GM12878 (cell line): ENCODE data around the gene SLC41A1. TPM values are rescaled to one million over a fixed set of nuclear protein-coding genes. Genes with fewer than 3 reads are reported as not detected.

ENCODE experiments used
- ATAC-seq: fragments of 200-7000 bp; cut with Tn5 transposase; 3 replicates; pipeline ENCODE4 v1.9.1; 2020; ENCODE audit warnings: mild to moderate bottlenecking, moderate library complexity
- BruUV-seq: library from RNA; stranded (reverse); fragments of 400-500 nt; replicated peaks from 2 replicates; lab custom pipeline; 2021; lab: Mats Ljungman, UMichigan
- CTCF ChIA-PET: fragments of 300-600 bp; sonication (Branson Sonifier 250); formaldehyde crosslinking; extraction: SDS; loops from one replicate; lab custom pipeline; 2021; ENCODE audit warnings: inconsistent platforms; lab: Yijun Ruan, JAX
- POLR2A ChIA-PET: fragments of 350-600 bp; formaldehyde crosslinking; extraction: SDS; loops from one replicate; lab custom pipeline; 2021; ENCODE audit warnings: inconsistent platforms; lab: Charles Lee
- RAD21 ChIA-PET: fragments of 300-600 bp; sonication (Branson Sonifier 250); formaldehyde crosslinking; loops from one replicate; lab custom pipeline; 2023; ENCODE audit warnings: antibody characterized with exemption; ENCODE audit not compliant: unreplicated experiment; lab: Charles Lee
- SMC1A ChIA-PET: fragments of 300-600 bp; sonication (Branson Sonifier 250); formaldehyde crosslinking; loops from one replicate; lab custom pipeline; 2023; ENCODE audit not compliant: unreplicated experiment, uncharacterized antibody; lab: Charles Lee
- DNase-seq: peaks from one replicate; pipeline ENCODE4 v3.0.0-alpha.2; 2011; ENCODE audit warnings: low read depth, low spot score
- FAIRE-seq: peaks from 3 replicates; lab custom pipeline; 2011; peaks lifted over from hg19 to GRCh38; lab: Jason Lieb, UNC
- H2AFZ ChIP-seq: 2 replicates; pipeline ENCODE4 v1.6.0; 2011; ENCODE audit warnings: low read depth, low read length, control low read depth; ENCODE audit not compliant: control insufficient read depth
- H3K27ac ChIP-seq: 2 replicates; pipeline ENCODE4 v1.5.1; 2011; ENCODE audit warnings: control low read depth; ENCODE audit not compliant: control insufficient read depth, insufficient read depth
- H3K27me3 ChIP-seq, 2 experiments: replicated peaks in 1 of 2; 2 replicates each; pipeline versions ENCODE4 v1.6.0 to v1.6.1; 2011; ENCODE audit warnings: low read length in 1 of 2; ENCODE audit not compliant: control insufficient read depth in 2 of 2, insufficient read depth in 2 of 2
- H3K36me3 ChIP-seq, 2 experiments: 2 replicates each; pipeline ENCODE4 v1.5.1; 2011; ENCODE audit warnings: low read length in 1 of 2; ENCODE audit not compliant: control insufficient read depth in 2 of 2, insufficient read depth in 2 of 2
- H3K4me1 ChIP-seq: 2 replicates; pipeline ENCODE4 v1.6.1; 2011; ENCODE audit warnings: mild to moderate bottlenecking, low read length, moderate library complexity, mixed read lengths; ENCODE audit not compliant: control insufficient read depth, insufficient read depth
- H3K4me2 ChIP-seq: 2 replicates; pipeline ENCODE4 v1.6.0; 2011; ENCODE audit warnings: control low read depth; ENCODE audit not compliant: control insufficient read depth, insufficient read depth
- H3K4me3 ChIP-seq: fragments of 200-600 bp; sonication (generic); 2 replicates; pipeline ENCODE4 v1.5.1; 2016
- H3K79me2 ChIP-seq: 2 replicates; pipeline ENCODE4 v1.6.0; 2011; ENCODE audit warnings: low read length; ENCODE audit not compliant: control insufficient read depth, insufficient read depth
- H3K9ac ChIP-seq: 2 replicates; pipeline ENCODE4 v1.8.0; 2011; ENCODE audit warnings: low read length, control low read depth, mixed read lengths; ENCODE audit not compliant: control insufficient read depth, insufficient read depth
- H3K9me3 ChIP-seq: replicated peaks from 3 replicates; pipeline ENCODE4 v1.5.1; 2011; ENCODE audit warnings: mild to moderate bottlenecking, low read length; ENCODE audit not compliant: control insufficient read depth, insufficient read depth
- H4K20me1 ChIP-seq: 2 replicates; pipeline ENCODE4 v1.6.0; 2011; ENCODE audit not compliant: control insufficient read depth, insufficient read depth
- FOXM1 ChIP-seq: IDR thresholded peaks from 2 replicates; pipeline ENCODE4 v1.6.1; 2012; ENCODE audit warnings: low read depth, mild to moderate bottlenecking, inconsistent platforms, low read length, moderate library complexity
- HDAC2 ChIP-seq: fragments of 200-600 bp; sonication (generic); IDR thresholded peaks from 2 replicates; pipeline ENCODE4 v1.6.1; 2017
- KAT2A ChIP-seq: conservative IDR thresholded peaks from 2 replicates; pipeline ENCODE4 v1.6.1; 2011; ENCODE audit warnings: low read depth, low read length; ENCODE audit not compliant: control insufficient read depth
- NR2F1 ChIP-seq: fragments of 450-650 bp; conservative IDR thresholded peaks from 2 replicates; pipeline ENCODE4 v1.6.1; 2017; ENCODE audit warnings: mild to moderate bottlenecking
- SP1 ChIP-seq: IDR thresholded peaks from one replicate; pipeline ENCODE4 v1.6.1; 2011; ENCODE audit warnings: low read depth, low read length
- WGBS: methylation state at CpG from one replicate; pipeline ENCODE4 v1.1.6; 2016; ENCODE audit warnings: low lambda C conversion rate; ENCODE audit not compliant: insufficient replicate concordance, insufficient coverage; ENCODE audit errors: missing lambda C conversion rate; 5-methylcytosine and 5-hydroxymethylcytosine counted together
- in situ Hi-C: fragments of 300-500 bp; cut with MboI; formaldehyde crosslinking; loops from 9 replicates; pipeline ENCODE4 v1.14.3; 2018; ENCODE audit warnings: mixed read lengths
- intact Hi-C: fragments of 100-400 bp; cut with micrococcal nuclease; formaldehyde crosslinking; loops from one replicate; pipeline ENCODE4 v1.14.2; 2022; ENCODE audit not compliant: unreplicated experiment
- polyA plus RNA-seq, 11 experiments: library from polyadenylated mRNA; depleted of rRNA in 4 of 11; unstranded in 6 of 11; stranded (reverse) in 5 of 11; fragments of >200 nt; fragmentation: Nextera tagmentation in 4 of 11; fragmentation: Illumina TruSeq in 1 of 11; extraction: Ambion mirVana in 4 of 11; extraction: Trizol in 1 of 11; gene quantifications; 1 replicate in 1 of 11; 2 replicates in 10 of 11; pipeline versions ENCODE4 v1.2.1 to v1.2.3, GENCODE V29; 2011 to 2016; ENCODE audit warnings: inconsistent platforms in 2 of 11, missing spikeins in 2 of 11, low read depth in 1 of 11
- total RNA-seq, 4 experiments: library from RNA; depleted of rRNA in 3 of 4; stranded (reverse); fragments of >200 nt in 3 of 4; fragmentation: Illumina TruSeq in 1 of 4; extraction: Trizol in 1 of 4; gene quantifications; 2 replicates each; pipeline versions ENCODE4 v1.2.1 to v1.2.3, GENCODE V29; 2013 to 2021

The SLC41A1 gene
- total and polyA plus RNA-seq, 10 of the 15 experiments (the other 5 are each of a cell fraction or from before 2014, with no cell fraction given): 0.13 to 11.3 (median 0.42) TPM

- Histone ChIP-seq H3K4me3 (no peak overlapping the region), H2AFZ (no peak overlapping the region), H3K27me3 (no peaks in the 10 kb centered on the region), H3K9me3 (no peaks in the 10 kb centered on the region), H4K20me1 (no peaks in the 10 kb centered on the region), H3K79me2 (no peaks in the 10 kb centered on the region), H3K36me3 (no peaks in the 10 kb centered on the region), H3K4me1 (no peaks in the 10 kb centered on the region; the same call in 1 of the 2 replicates), H3K4me2 (no peak overlapping the region), H3K9ac (no peak overlapping the region), H3K27ac (no peak overlapping the region)
- ChIA-PET CTCF (interaction anchor here (0.8 to 1.9 kb wide), 13 partner anchors 11 to 209 kb away, joined by 3 to 11 read pairs (median 4); no protein-coding TSS in a partner anchor), SMC1A (interaction anchor here (1.1 to 1.9 kb wide), 8 partner anchors 12 to 173 kb away, joined by 3 to 6 read pairs (median 4); partner anchors contain the start of gene RAB29), RAD21 (interaction anchor here (0.9 to 1.7 kb wide), 3 partner anchors 31 to 173 kb away, joined by 3 to 7 read pairs (median 5); no protein-coding TSS in a partner anchor), POLR2A (interaction anchor here (0.5 to 1.2 kb wide), 2 partner anchors 30 to 39 kb away, joined by 3 to 6 read pairs; no protein-coding TSS in a partner anchor)
- BruUV-seq: no TSS peak
- TF ChIP-seq HDAC2: no peak
- no peak for TF ChIP-seq SP1
- in situ Hi-C loops (no loop called here), intact Hi-C loops (no loop called here)
- no peak for ATAC-seq
- no peak for FAIRE-seq
- 88% methylated on average over 2 of the region's 2 CpGs for WGBS
- DNase-seq: no peak
Measured at GRCh38 chr1:205804605-205805004, 8.4 kb downstream of the SLC41A1 start.

- 67% methylated on average over 4 of the region's 4 CpGs for WGBS
- FAIRE-seq: no peak
- Histone ChIP-seq H3K9me3 (no peaks in the 10 kb centered on the region), H3K4me2 (no peak overlapping the region), H3K9ac (no peak overlapping the region), H4K20me1 (no peaks in the 10 kb centered on the region), H3K27ac (no peak overlapping the region), H3K4me1 (no peaks in the 10 kb centered on the region; the same call in 1 of the 2 replicates), H3K4me3 (no peak overlapping the region), H3K36me3 (no peaks in the 10 kb centered on the region), H3K79me2 (no peaks in the 10 kb centered on the region), H3K27me3 (no peaks in the 10 kb centered on the region), H2AFZ (no peak overlapping the region)
- CTCF ChIA-PET: interaction anchor here (0.8 to 1.9 kb wide), 8 partner anchors 10 to 182 kb away, joined by 3 to 11 read pairs (median 4); no protein-coding TSS in a partner anchor
- intact Hi-C loops (no loop called here), in situ Hi-C loops (no loop called here)
- RAD21 ChIA-PET: interaction anchor here (0.9 to 1.7 kb wide), 3 partner anchors 30 to 174 kb away, joined by 3 to 7 read pairs (median 5); no protein-coding TSS in a partner anchor
- no peak for DNase-seq
- TF ChIP-seq KAT2A (no peak), NR2F1 (no peak), FOXM1 (no peak)
- POLR2A ChIA-PET: interaction anchor here (0.5 kb wide), 1 partner anchor 39 kb away, joined by 6 read pairs; no protein-coding TSS in a partner anchor
- ATAC-seq: no peak
- BruUV-seq: no TSS peak
- SMC1A ChIA-PET: interaction anchor here (1.3 to 1.9 kb wide), 5 partner anchors 12 to 173 kb away, joined by 3 to 6 read pairs (median 5); no protein-coding TSS in a partner anchor
Measured at GRCh38 chr1:205803986-205804385, 9.0 kb downstream of the SLC41A1 start.
